CD8-positive, alpha-beta memory T cell (primary cell): ENCODE data around the gene DCUN1D1. TPM values are rescaled to one million over a fixed set of nuclear protein-coding genes. Genes with fewer than 3 reads are reported as not detected.

Experiments
- CTCF ChIA-PET: fragments of 350-600 bp; sonication (Branson Sonifier 250); formaldehyde crosslinking; loops from one replicate; lab custom pipeline; 2021; ENCODE audit warnings: antibody characterized with exemption; lab: Charles Lee
- POLR2A ChIA-PET: fragments of 350-600 bp; sonication (Branson Sonifier 250); formaldehyde crosslinking; loops from one replicate; lab custom pipeline; 2021; ENCODE audit warnings: antibody characterized with exemption; lab: Charles Lee
- DNase-seq, 5 donors: peaks; one replicate each; pipeline versions ENCODE4 v3.0.0 to v3.0.0-alpha.2; 2020 to 2022; ENCODE audit warnings: mixed read lengths in 1 of 5
- H3K27ac ChIP-seq: one replicate; pipeline ENCODE4 v1.7.0; 2013; ENCODE audit warnings: low read depth, mild to moderate bottlenecking, low read length, moderate library complexity
- H3K27me3 ChIP-seq: 2 replicates; pipeline ENCODE4 v1.7.0; 2013; ENCODE audit warnings: low read length, mild to moderate bottlenecking; ENCODE audit not compliant: insufficient read depth, poor library complexity, severe bottlenecking
- H3K36me3 ChIP-seq: 2 replicates; pipeline ENCODE4 v1.7.0; 2013; ENCODE audit warnings: mild to moderate bottlenecking, low read length, moderate library complexity; ENCODE audit not compliant: insufficient read depth
- H3K4me1 ChIP-seq: 2 replicates; pipeline ENCODE4 v1.7.0; 2013; ENCODE audit warnings: mild to moderate bottlenecking, low read length, moderate library complexity; ENCODE audit not compliant: insufficient read depth
- H3K4me3 ChIP-seq: 2 replicates; pipeline ENCODE4 v1.7.0; 2013; ENCODE audit warnings: mild to moderate bottlenecking, low read length
- H3K9me3 ChIP-seq: 2 replicates; pipeline ENCODE4 v1.7.0; 2013; ENCODE audit warnings: mild to moderate bottlenecking, low read length
- H3K27ac Mint-ChIP-seq, 8 donors: one replicate each; pipeline ENCODE4 v1.8.0; 2020 to 2021; ENCODE audit warnings: mixed read lengths in 8 of 8, mild to moderate bottlenecking in 6 of 8, inconsistent platforms in 3 of 8, moderate library complexity in 3 of 8
- H3K27me3 Mint-ChIP-seq, 2 donors: one replicate each; pipeline ENCODE4 v1.8.0; 2020 to 2021; ENCODE audit warnings: mixed read lengths in 2 of 2, mild to moderate bottlenecking in 1 of 2, moderate library complexity in 1 of 2
- H3K36me3 Mint-ChIP-seq, 3 donors: one replicate each; pipeline ENCODE4 v1.8.0; 2020 to 2021; ENCODE audit warnings: mixed read lengths in 3 of 3, inconsistent platforms in 1 of 3, mild to moderate bottlenecking in 1 of 3
- H3K4me1 Mint-ChIP-seq, 3 donors: one replicate each; pipeline ENCODE4 v1.8.0; 2020 to 2021; ENCODE audit warnings: mixed read lengths in 3 of 3, inconsistent platforms in 1 of 3, mild to moderate bottlenecking in 1 of 3
- H3K4me3 Mint-ChIP-seq, 7 donors: one replicate each; pipeline ENCODE4 v1.8.0; 2020 to 2021; ENCODE audit warnings: mixed read lengths in 7 of 7, mild to moderate bottlenecking in 6 of 7, moderate library complexity in 4 of 7, inconsistent platforms in 2 of 7
- H3K9me3 Mint-ChIP-seq, 5 donors: one replicate each; pipeline ENCODE4 v1.8.0; 2020 to 2022; ENCODE audit warnings: mixed read lengths in 5 of 5, mild to moderate bottlenecking in 3 of 5, moderate library complexity in 2 of 5, inconsistent platforms in 1 of 5
- polyA plus RNA-seq: library from polyadenylated mRNA; unstranded; fragments of 300-500 nt; fragmentation: Illumina TruSeq; gene quantifications from one replicate; pipeline ENCODE4 v1.2.3, GENCODE V29; 2021
- total RNA-seq, 2 experiments: library from RNA; stranded (reverse); gene quantifications; one replicate each; pipeline ENCODE4 v1.2.3, GENCODE V29; 2021

The DCUN1D1 gene
- total RNA-seq (10 to 100 TPM; 55.4 to 61.3 TPM), polyA plus RNA-seq (30.9 TPM)

- peak within 1 kb of the TSS; percentile 90 to 95 (median 93) for H3K4me3 Mint-ChIP-seq
- Histone ChIP-seq H3K9me3 (no peaks in the 10 kb centered on the region), H3K27me3 (no peaks in the 10 kb centered on the region), H3K27ac (peak within 1 kb of the TSS; percentile 63), H3K36me3 (no peaks in the 10 kb centered on the region), H3K4me1 (peaks cover 19% of the 10 kb centered on the region), H3K4me3 (peak within 1 kb of the TSS; percentile 73)
- peak; percentile 86 to 92 (median 88) for DNase-seq
- no peaks in the 10 kb centered on the region for H3K9me3 Mint-ChIP-seq
- CTCF ChIA-PET, result interaction anchor here (0.9 kb wide), 1 partner anchor 119 kb away, joined by 3 read pairs; the partner anchor contains the start of gene MCCC1
- H3K4me1 Mint-ChIP-seq, result peaks cover 35 to 46% (median 39%) of the 10 kb centered on the region in 3 donors
- H3K36me3 Mint-ChIP-seq, result peaks cover 0 to 5% (median 0%) of the 10 kb centered on the region in 3 donors
- POLR2A ChIA-PET, result no interaction called here
- no peaks in the 10 kb centered on the region for H3K27me3 Mint-ChIP-seq
- H3K27ac Mint-ChIP-seq, result peak within 1 kb of the TSS; percentile 79 to 97 (median 90)
Measured at GRCh38 chr3:182980204-182981037, at the start of gene DCUN1D1. TSS of gene DCUN1D1 (minus strand) at chr3:182980538. CDS start at chr3:182980489, 49 bp downstream.

DNA sequence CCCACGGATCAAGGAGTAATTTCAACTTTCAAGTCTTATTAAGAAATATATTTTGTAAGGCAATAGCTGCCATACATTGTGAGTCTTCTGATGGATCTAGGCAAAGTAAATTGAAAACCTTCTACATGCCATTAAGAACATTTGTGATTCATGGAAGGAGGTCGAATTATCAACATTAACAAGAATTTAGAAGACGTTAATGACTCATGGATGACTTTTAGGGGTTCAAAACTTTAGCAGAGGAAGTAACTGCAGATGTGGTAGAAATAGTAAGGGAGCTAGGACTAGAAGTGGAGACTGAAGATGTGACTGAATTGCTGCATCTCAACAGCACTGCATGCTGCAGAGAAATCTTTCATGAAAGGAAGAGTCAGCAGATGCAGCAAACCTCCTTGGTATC is 48.1 kb upstream of the DCUN1D1 start:
- DNase-seq, result no peak
- CTCF ChIA-PET, result no interaction called here
- Mint-ChIP-seq H3K27me3 (no peaks in the 10 kb centered on the region), H3K9me3 (peaks cover 0 to 2% (median 0%) of the 10 kb centered on the region in 5 donors), H3K4me3 (no peak overlapping the region), H3K36me3 (peaks cover 17 to 72% (median 34%) of the 10 kb centered on the region in 3 donors), H3K4me1 (no peaks in the 10 kb centered on the region), H3K27ac (peak overlapping the region in 1 of 8 donors; percentile 72)
- Histone ChIP-seq H3K27me3 (no peaks in the 10 kb centered on the region), H3K36me3 (peaks cover 6% of the 10 kb centered on the region), H3K4me1 (no peaks in the 10 kb centered on the region), H3K9me3 (no peaks in the 10 kb centered on the region), H3K27ac (no peak overlapping the region), H3K4me3 (no peak overlapping the region)
- POLR2A ChIA-PET, result no interaction called here

- no peaks in the 10 kb centered on the region for H3K27me3 Mint-ChIP-seq
- DNase-seq, result no peak
- ChIA-PET POLR2A (no interaction called here), CTCF (interaction anchor here (1.2 kb wide), 1 partner anchor 17 kb away, joined by 3 read pairs; no protein-coding TSS in a partner anchor)
- peaks cover under 1% of the 10 kb centered on the region for H3K36me3 ChIP-seq
- H3K4me1 Mint-ChIP-seq, result no peaks in the 10 kb centered on the region
- H3K27me3 ChIP-seq, result no peaks in the 10 kb centered on the region
- no peaks in the 10 kb centered on the region for H3K4me1 ChIP-seq
- H3K27ac ChIP-seq, result no peak overlapping the region
- peak overlapping the region in 2 of 8 donors; percentile 9 to 34 for H3K27ac Mint-ChIP-seq
- H3K4me3 ChIP-seq, result no peak overlapping the region
- H3K36me3 Mint-ChIP-seq, result peaks cover 17 to 69% (median 29%) of the 10 kb centered on the region in 3 donors
- H3K9me3 ChIP-seq, result no peaks in the 10 kb centered on the region
- no peak overlapping the region for H3K4me3 Mint-ChIP-seq
- H3K9me3 Mint-ChIP-seq, result peaks cover 0 to 2% (median 0%) of the 10 kb centered on the region in 5 donors
Measured at GRCh38 chr3:183027276-183027675, 46.9 kb upstream of the DCUN1D1 start.

GRCh38 chr3:183022936-183023516 is 42.7 kb upstream of the DCUN1D1 start:
- H3K4me1 Mint-ChIP-seq, result no peaks in the 10 kb centered on the region
- no peaks in the 10 kb centered on the region for H3K9me3 ChIP-seq
- H3K4me1 ChIP-seq, result no peaks in the 10 kb centered on the region
- H3K27me3 Mint-ChIP-seq, result no peaks in the 10 kb centered on the region
- H3K27ac Mint-ChIP-seq, result peak overlapping the region in 1 of 8 donors; percentile 6
- H3K36me3 Mint-ChIP-seq, result peaks cover 10 to 69% (median 22%) of the 10 kb centered on the region in 3 donors
- peaks cover 8% of the 10 kb centered on the region for H3K36me3 ChIP-seq
- CTCF ChIA-PET, result no interaction called here
- peaks cover 0 to 2% (median 0%) of the 10 kb centered on the region in 5 donors for H3K9me3 Mint-ChIP-seq
- H3K4me3 Mint-ChIP-seq, result no peak overlapping the region
- H3K27me3 ChIP-seq, result no peaks in the 10 kb centered on the region
- H3K4me3 ChIP-seq, result no peak overlapping the region
- POLR2A ChIA-PET, result no interaction called here
- H3K27ac ChIP-seq, result no peak overlapping the region
- DNase-seq, result no peak

DNA sequence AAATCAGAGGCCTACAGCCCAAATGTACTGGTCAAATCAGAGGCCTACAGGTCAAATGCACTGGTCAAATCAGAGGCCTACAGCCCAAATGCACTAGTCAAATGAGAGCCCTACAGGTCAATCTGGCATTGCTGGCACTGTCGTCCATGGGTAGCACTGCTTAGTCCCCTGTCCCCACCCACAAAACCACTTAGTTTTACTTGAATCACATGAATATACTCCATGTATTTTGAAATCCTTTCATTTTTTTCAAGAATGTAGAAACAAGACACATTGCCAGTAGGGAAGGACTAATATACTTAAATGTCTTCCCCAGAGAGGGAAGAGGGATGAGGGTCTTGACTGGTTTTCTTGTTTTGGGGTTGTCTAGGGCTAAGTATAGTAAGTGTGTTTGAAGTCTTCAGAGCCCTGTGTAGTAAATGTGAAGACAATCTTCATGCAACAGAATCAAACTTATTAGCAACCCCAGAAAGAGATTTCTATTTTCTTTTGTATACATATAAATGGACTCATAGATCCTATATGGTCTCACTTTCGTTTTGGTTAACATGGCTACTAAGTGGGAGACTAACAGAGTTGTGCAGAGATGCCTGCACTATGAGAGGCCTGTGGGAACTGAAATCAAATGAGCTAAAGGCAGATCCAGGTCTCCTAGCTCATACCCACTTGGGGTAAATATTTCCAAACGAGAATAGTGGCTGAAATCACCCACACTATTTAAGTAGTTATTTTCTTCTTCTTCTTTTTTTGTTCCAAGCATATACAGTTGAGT is 38.3 kb upstream of the DCUN1D1 start:
- no peak overlapping the region for H3K27ac ChIP-seq

DNA sequence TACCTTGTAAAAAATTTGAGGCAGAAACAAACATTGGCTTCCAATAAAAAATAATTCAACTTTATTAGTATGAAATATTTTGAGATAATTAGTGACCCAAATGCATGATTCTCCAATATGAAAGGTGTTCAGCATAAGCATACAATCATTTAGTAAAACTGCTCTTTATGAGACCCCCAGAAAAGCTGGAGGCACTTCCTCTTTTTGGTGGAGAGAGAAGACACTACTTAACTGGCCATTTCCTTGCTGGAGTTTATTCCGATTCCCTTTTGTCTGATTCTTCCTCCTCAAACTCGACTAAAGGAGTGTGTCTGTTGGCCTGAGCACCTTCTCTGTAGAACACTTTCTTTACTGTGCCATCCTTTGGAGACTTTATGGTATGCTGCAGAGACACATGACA is 34.8 kb upstream of the DCUN1D1 start:
- Histone ChIP-seq H3K27me3 (no peaks in the 10 kb centered on the region), H3K27ac (no peak overlapping the region), H3K4me3 (no peak overlapping the region), H3K4me1 (no peaks in the 10 kb centered on the region), H3K36me3 (peaks cover 6% of the 10 kb centered on the region), H3K9me3 (no peaks in the 10 kb centered on the region)
- Mint-ChIP-seq H3K36me3 (peaks cover 15 to 57% (median 23%) of the 10 kb centered on the region in 3 donors), H3K4me1 (no peaks in the 10 kb centered on the region), H3K4me3 (no peak overlapping the region), H3K9me3 (no peaks in the 10 kb centered on the region), H3K27me3 (no peaks in the 10 kb centered on the region), H3K27ac (no peak overlapping the region)
- CTCF ChIA-PET, result no interaction called here
- no peak for DNase-seq
- POLR2A ChIA-PET, result no interaction called here

More for the DNA sequence above, 38.3 kb upstream of the DCUN1D1 start:
- CTCF ChIA-PET, result no interaction called here
- no peaks in the 10 kb centered on the region for H3K9me3 ChIP-seq
- peaks cover 20 to 70% (median 26%) of the 10 kb centered on the region in 3 donors for H3K36me3 Mint-ChIP-seq
- no peaks in the 10 kb centered on the region for H3K27me3 Mint-ChIP-seq
- H3K36me3 ChIP-seq, result peaks cover 14% of the 10 kb centered on the region
- H3K9me3 Mint-ChIP-seq, result no peaks in the 10 kb centered on the region
- no peak overlapping the region for H3K4me3 ChIP-seq
- DNase-seq, result no peak
- no peaks in the 10 kb centered on the region for H3K4me1 ChIP-seq
- H3K27ac Mint-ChIP-seq, result no peak overlapping the region
- POLR2A ChIA-PET, result no interaction called here
- no peaks in the 10 kb centered on the region for H3K27me3 ChIP-seq
- H3K4me3 Mint-ChIP-seq, result no peak overlapping the region
- no peaks in the 10 kb centered on the region for H3K4me1 Mint-ChIP-seq

- POLR2A ChIA-PET, result no interaction called here
- H3K36me3 Mint-ChIP-seq, result peaks cover 14 to 45% (median 15%) of the 10 kb centered on the region in 3 donors
- H3K27me3 Mint-ChIP-seq, result no peaks in the 10 kb centered on the region
- no peaks in the 10 kb centered on the region for H3K4me1 Mint-ChIP-seq
- Histone ChIP-seq H3K4me3 (no peak overlapping the region), H3K27ac (no peak overlapping the region), H3K36me3 (peaks cover 6% of the 10 kb centered on the region), H3K9me3 (no peaks in the 10 kb centered on the region), H3K4me1 (no peaks in the 10 kb centered on the region), H3K27me3 (no peaks in the 10 kb centered on the region)
- CTCF ChIA-PET, result no interaction called here
- no peaks in the 10 kb centered on the region for H3K9me3 Mint-ChIP-seq
- no peak for DNase-seq
- no peak overlapping the region for H3K4me3 Mint-ChIP-seq
- no peak overlapping the region for H3K27ac Mint-ChIP-seq
Measured at GRCh38 chr3:183013856-183014255, 33.5 kb upstream of the DCUN1D1 start.
